ENCODE results near the gene STOM.

GRCh38 chr9:121349009-121349408 lies 21.0 kb downstream of the STOM start:
- TF ChIP-seq YY1 (IDR thresholded peaks at IDR 0.05; ENCODE audit: insufficient read depth, insufficient read length) (no peak), ZNF274 (IDR thresholded peaks at IDR 0.05; ENCODE audit: low read depth, low read length) (no peak)

All from NT2/D1 (cell line).